ENCODE measurements around the gene ZNF124.

DNA sequence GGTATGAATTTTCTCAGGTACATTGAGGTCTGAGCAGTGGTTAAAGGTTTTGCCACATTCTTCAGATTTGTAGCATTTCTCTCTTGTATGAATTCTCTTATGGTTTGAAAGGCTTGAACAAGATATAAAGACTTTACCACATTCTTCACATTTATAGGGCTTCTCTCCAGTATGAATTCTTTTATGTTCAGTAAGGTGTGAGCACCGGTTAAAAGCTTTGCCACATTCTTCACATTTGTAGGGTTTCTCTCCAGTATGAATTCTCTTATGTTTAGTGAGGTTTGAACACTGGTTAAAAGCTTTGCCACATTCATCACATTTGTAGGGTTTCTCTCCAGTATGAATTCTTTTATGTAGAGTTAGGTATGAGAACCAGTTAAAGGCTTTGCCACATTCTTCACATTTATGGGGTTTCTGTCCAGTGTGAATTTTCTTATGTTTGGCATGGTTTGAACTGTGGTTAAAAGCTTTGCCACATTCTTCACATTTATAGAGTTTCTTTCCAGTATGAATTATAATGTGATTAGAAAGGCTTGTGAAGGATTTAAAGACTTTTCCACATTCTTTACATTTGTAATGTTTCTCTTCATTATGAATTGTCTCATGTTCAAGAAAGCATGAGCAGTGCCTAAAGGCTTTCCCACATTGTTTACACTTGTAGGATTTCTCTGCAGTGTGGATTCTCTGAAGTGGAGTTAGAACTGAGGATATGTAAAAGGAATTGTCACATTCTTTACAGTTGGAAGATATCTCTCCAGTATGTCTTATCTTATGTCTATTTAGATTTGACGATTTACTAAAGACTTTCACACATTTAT, 18.4 kb upstream of the ZNF124 start:
- TF ChIP-seq, protein P1, sequence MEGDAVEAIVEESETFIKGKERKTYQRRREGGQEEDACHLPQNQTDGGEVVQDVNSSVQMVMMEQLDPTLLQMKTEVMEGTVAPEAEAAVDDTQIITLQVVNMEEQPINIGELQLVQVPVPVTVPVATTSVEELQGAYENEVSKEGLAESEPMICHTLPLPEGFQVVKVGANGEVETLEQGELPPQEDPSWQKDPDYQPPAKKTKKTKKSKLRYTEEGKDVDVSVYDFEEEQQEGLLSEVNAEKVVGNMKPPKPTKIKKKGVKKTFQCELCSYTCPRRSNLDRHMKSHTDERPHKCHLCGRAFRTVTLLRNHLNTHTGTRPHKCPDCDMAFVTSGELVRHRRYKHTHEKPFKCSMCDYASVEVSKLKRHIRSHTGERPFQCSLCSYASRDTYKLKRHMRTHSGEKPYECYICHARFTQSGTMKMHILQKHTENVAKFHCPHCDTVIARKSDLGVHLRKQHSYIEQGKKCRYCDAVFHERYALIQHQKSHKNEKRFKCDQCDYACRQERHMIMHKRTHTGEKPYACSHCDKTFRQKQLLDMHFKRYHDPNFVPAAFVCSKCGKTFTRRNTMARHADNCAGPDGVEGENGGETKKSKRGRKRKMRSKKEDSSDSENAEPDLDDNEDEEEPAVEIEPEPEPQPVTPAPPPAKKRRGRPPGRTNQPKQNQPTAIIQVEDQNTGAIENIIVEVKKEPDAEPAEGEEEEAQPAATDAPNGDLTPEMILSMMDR (IDR thresholded peaks at IDR 0.05) = no peak
- TF ChIP-seq, protein P2, sequence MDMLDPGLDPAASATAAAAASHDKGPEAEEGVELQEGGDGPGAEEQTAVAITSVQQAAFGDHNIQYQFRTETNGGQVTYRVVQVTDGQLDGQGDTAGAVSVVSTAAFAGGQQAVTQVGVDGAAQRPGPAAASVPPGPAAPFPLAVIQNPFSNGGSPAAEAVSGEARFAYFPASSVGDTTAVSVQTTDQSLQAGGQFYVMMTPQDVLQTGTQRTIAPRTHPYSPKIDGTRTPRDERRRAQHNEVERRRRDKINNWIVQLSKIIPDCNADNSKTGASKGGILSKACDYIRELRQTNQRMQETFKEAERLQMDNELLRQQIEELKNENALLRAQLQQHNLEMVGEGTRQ (CRISPR knock-in tag; IDR thresholded peaks at IDR 0.05) = no peak
- TF ChIP-seq NR2C2 (CRISPR knock-in tag; IDR thresholded peaks at IDR 0.05) = no peak
- no peak for TF ChIP-seq CREB1 (CRISPR knock-in tag; IDR thresholded peaks at IDR 0.05)
- TF ChIP-seq, protein P3, sequence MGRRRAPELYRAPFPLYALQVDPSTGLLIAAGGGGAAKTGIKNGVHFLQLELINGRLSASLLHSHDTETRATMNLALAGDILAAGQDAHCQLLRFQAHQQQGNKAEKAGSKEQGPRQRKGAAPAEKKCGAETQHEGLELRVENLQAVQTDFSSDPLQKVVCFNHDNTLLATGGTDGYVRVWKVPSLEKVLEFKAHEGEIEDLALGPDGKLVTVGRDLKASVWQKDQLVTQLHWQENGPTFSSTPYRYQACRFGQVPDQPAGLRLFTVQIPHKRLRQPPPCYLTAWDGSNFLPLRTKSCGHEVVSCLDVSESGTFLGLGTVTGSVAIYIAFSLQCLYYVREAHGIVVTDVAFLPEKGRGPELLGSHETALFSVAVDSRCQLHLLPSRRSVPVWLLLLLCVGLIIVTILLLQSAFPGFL (CRISPR knock-in tag; IDR thresholded peaks at IDR 0.05; ENCODE audit: borderline replicate concordance) = no peak
- TF ChIP-seq, protein P4, sequence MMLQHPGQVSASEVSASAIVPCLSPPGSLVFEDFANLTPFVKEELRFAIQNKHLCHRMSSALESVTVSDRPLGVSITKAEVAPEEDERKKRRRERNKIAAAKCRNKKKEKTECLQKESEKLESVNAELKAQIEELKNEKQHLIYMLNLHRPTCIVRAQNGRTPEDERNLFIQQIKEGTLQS (CRISPR knock-in tag; conservative IDR thresholded peaks at IDR 0.05) = no peak
- TF ChIP-seq, protein P5, sequence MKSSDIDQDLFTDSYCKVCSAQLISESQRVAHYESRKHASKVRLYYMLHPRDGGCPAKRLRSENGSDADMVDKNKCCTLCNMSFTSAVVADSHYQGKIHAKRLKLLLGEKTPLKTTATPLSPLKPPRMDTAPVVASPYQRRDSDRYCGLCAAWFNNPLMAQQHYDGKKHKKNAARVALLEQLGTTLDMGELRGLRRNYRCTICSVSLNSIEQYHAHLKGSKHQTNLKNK (CRISPR knock-in tag; IDR thresholded peaks at IDR 0.05) = no peak
- TF ChIP-seq NFE2L1 (CRISPR knock-in tag; IDR thresholded peaks at IDR 0.05) = no peak
- TF ChIP-seq ZNF138 (CRISPR knock-in tag; conservative IDR thresholded peaks at IDR 0.05) = no peak
- TF ChIP-seq, protein P6, sequence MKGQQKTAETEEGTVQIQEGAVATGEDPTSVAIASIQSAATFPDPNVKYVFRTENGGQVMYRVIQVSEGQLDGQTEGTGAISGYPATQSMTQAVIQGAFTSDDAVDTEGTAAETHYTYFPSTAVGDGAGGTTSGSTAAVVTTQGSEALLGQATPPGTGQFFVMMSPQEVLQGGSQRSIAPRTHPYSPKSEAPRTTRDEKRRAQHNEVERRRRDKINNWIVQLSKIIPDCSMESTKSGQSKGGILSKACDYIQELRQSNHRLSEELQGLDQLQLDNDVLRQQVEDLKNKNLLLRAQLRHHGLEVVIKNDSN (CRISPR knock-in tag; IDR thresholded peaks at IDR 0.05) = no peak
- TF ChIP-seq, protein P7, sequence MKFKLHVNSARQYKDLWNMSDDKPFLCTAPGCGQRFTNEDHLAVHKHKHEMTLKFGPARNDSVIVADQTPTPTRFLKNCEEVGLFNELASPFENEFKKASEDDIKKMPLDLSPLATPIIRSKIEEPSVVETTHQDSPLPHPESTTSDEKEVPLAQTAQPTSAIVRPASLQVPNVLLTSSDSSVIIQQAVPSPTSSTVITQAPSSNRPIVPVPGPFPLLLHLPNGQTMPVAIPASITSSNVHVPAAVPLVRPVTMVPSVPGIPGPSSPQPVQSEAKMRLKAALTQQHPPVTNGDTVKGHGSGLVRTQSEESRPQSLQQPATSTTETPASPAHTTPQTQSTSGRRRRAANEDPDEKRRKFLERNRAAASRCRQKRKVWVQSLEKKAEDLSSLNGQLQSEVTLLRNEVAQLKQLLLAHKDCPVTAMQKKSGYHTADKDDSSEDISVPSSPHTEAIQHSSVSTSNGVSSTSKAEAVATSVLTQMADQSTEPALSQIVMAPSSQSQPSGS (CRISPR knock-in tag; IDR thresholded peaks at IDR 0.05; ENCODE audit: borderline replicate concordance, low read depth) = no peak
- no peak for TF ChIP-seq MXD4 (CRISPR knock-in tag; IDR thresholded peaks at IDR 0.05; ENCODE audit: borderline replicate concordance)
- TF ChIP-seq FOXK1 (CRISPR knock-in tag; IDR thresholded peaks at IDR 0.05) = no peak

All from WTC11 (cell line).